Measurements from ENCODE around the gene CARMIL1.

The CARMIL1 gene

DNA sequence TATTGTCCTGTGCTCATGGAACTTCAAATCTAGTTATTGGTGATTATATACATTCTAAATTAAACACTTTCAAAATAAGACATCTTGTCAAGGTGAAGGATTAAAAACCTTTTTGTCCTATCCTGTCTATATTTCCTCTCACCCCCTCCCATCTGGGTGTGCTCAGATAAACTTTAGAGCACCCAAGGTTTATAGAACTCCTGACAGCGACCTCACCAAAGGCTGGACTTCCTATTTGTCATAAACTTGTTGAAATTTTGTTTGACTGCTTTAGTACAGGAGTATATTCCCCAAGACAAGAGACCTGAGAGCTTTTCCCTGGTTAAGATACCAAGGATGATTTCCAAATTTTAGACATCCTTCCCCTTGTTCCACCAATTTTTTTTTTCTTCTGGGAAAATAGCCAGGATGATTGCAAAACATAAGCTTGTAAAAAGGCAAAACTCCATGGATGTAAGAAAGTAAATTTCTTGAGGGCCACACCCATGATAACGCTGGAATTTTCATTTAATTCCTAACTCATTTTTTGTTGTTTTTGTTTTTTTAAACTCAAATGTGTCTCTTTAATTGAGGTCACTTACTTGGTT, 33.0 kb downstream of the CARMIL1 start:
- no peak for DNase-seq

DNA sequence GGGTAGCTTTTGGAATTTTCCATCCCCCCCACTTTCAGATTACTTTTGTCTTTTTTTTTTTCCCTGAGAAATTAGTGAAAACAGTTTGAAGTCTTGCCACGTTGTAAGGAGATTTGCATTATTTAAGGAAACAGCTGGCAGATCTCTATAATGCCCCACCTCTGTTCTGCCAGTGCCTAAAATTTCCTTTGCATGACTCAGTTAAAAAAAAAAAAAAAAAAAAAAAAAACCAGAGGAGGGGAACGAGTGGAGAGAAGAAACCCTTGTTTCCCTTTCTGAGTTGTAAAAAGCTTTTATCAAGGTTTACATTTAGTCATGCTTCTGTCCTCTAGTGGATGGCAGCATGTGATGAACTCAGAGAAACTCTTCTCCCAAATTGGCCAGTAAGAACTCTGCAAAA, 33.5 kb downstream of the CARMIL1 start:
- no peak for DNase-seq

DNA sequence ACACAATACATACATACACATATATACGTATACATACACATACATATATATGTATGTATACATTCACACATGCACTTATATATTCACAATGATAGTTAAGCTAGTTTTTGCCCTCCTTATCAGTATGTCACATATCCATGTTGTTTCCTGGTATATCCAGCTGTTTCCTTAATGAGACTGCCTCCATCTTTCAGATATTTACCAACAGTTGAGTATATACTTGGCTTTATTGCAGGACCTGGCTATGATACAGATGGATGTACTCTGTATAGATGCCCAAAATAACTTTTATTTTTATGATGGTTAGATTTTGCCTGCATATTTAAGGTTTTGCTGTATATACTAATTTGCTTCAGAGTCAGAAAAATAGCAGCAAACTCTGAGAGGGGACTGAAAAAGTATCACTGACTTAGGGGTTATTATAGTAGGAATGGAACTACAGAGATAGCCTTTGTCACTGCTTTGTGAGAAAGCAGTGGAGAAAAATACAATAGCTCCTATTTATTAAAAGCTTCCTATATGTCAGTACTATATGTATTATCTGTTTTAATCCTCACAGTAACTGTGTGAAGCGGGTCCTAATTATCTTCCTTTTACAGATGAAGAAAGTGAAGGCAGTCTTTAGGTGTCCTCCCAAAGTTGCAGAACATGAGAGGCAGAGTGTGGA, 35.5 kb downstream of the CARMIL1 start:
- DNase-seq = no peak

DNA sequence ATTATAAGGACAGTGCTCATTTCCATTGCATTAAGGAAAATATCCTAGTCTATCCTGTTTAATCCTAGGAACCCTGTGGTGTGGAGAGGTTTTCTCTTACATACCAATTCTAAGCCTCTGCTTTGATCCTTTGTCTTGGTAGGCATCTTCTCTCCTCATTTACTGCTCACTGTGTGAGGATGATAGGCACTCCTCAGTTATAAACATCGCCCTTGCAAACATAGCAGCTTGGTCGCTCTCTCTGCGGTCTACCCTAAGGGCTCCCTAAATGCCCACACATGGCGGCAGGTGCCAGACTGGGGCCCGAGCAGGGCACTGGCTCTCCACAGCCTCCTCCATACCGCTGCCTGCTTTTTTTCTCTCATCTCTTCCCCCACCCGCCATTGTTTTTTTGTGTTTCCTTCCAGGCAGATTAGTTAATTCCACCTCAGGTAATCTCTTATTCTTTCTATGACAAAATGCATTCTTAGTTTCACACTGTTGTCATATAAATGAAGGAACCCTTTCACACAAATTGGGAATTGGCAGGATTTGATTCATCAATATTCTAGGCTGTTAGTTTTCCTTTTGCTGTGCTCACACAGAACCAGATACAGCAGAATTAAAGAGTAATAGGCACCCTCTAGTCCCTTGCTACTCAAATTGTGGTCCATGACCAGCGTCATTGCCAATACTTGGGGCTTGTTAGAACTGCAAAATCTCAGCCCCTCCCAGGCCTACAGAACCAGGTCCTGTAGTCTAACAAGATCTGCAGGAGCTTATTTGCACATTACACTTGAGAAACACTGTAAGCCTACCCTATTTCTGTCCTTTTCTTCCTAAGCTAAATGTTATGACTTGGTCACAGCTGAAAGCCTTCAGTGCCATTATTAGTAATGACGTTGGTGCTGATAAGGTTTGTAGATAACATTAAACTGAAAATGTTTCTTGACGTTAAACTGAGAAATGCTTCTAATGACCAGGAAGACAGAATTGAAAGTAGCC, 36.3 kb downstream of the CARMIL1 start:
- DNase-seq = no peak

DNA sequence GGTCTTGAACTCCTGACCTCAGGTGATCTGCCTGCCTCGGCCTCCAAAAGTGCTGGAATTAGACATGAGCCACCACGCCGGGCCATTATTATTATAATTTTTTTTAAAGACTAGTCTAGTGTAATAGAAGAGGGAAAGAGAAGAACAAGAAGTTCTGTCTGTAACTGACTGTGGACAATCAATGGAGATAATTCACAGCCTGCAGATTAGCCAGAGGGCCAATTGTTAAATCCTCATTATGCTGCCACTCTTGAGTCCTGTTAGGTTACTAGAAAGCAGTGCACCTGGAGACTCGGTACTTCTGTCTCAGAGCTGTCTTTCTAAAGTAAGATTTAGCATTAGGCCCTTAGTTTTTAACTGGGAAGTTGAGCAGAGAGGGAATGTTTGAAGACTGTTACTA, 37.5 kb downstream of the CARMIL1 start:
- no peak for DNase-seq

DNA sequence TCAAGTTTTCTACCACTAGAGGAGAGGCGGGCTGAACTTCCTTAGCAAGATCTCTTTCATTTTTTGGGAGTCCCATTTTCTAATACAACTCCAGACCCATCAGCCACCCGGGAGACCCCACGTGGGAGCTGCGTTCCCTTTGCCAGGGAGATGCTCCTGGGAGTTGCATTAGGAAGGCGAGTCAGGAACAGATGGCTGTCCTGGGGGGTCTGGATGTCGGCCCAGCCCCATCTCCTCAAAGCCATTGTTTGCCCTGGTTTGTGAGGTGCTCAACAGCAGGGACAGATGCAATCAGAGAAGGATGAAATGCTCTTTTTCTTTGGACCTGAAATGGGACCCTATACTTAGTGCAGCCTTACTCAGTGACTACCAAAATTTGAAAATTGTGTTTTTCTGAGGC, 39.4 kb downstream of the CARMIL1 start:
- DNase-seq = no peak

DNA sequence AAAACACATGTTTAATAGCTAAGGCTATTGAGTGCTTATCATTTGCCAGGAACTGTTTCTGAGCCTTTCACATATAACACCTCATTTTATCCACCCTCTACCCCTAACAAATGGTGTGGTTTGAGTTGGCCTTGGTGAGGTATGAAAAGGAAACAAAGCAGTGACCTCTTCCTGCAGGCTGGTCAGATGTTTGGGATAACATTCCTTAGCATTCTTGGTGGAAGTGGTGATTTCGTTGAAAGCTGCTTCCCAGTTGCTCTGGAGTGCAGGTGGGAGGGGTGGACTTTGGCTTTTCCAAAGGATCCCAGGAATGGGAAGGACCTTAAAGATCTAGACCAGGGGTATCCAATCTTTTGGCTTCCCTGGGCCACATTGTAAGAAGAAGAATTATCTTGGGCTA, 41.3 kb downstream of the CARMIL1 start:
- DNase-seq = no peak

DNA sequence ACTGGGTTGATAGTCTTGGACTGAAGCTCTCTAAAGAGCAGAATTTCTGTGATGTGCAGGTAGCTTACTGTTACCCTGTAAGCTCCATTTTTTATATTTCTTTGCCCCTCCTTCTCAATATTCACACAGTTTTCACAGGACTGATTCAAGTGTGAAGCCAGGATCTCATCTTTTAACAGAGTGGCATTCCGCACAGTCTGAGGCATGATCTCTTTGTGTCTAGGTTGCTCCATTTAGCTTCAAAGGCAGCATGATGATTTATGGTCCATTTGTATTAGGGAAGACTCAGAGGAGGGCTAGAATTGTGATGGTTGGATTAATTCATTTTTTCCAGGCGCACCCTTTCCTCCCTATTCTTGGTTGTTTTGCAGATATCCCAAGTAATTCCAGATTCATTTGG, 43.5 kb downstream of the CARMIL1 start:
- no peak for DNase-seq

DNA sequence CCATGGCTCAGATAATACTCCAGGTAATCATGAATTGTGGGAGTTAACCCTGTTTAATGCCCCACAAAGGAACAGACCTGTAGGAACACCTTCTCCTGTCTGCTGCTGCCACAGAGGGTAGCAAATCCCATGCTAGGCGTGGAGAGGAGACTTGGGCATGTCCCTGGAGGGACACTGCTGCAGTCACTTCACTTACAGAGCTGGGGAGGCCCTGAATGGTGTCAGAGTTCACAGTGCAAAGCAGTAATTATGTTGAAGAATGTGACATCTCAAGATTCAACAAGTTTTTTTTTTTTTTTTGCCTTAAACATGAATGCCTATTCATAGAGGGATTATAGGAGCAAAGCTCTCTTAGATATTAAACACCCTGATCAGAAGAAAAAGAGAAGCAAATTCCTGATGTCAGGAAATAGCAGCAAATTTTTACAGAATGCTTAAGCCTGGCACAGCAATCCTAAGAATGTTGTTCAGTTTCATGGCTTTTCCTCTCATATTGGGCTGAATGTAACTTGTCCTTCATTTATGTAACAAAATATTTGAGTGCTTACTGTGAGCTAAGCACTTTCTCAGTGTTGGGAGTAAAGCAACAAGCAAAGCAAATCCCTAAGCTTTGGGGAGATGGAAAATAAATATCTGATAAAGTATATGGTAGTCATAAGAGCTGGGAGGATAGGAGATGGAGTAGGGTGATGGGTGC, 45.0 kb downstream of the CARMIL1 start:
- no peak for DNase-seq

DNA sequence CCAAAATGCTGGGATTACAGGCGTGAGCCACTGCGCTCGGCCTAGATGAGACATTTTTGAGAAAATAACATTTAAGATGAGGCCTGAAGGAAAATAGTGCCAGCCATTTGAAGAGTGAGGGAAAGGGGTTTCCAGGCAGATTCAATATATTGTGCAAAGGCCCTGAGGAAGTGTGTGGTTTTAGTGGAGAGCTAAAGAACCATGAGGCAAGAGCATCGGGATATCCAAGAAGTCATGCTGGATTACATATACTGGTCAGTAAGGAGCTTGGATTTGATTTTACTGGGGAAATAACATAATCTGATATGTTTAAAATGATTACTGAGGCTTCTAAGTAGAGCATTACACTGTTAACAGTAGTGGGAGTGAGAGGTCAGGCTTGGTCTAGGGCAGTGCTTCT, 47.0 kb downstream of the CARMIL1 start:
- no peak for DNase-seq

DNA sequence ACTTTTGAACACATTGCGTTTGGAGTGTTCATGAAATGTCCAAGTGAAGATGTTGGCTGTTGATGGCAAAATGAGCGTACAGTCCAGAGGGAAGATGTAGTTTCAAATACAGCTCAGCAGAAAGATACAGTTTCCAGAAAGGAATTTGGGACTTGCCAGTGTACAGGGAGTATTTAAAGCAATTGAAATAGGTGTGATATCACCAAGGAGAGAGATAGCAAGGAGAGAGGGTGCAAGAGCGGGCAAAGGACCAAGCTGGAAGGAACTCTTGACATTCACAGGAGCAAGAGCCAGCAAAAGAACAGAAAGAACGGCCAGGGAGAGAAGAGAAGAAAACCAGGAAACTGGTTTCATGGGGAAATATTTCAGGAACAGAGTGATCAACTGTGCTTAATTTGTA, 47.8 kb downstream of the CARMIL1 start:
- DNase-seq = no peak

DNA sequence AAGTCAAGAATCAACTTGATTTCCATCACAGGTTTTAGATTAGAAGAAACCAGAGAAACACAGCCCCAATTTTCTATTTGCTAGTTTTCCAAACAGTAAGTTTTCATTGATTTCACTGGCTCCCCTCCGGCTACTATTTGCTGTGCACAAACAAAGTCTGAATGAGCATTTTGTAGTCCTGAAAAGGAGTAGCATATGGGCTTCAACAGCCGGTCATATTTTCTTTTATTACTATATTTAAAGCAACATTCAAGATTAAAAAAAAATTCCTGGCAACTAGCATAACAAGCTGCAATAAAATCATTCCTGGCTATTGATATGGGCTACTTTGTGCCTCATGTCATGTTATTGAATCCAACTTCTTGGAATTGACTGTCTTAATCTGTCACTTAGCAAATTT, 48.3 kb downstream of the CARMIL1 start:
- peak; percentile 58 for DNase-seq

DNA sequence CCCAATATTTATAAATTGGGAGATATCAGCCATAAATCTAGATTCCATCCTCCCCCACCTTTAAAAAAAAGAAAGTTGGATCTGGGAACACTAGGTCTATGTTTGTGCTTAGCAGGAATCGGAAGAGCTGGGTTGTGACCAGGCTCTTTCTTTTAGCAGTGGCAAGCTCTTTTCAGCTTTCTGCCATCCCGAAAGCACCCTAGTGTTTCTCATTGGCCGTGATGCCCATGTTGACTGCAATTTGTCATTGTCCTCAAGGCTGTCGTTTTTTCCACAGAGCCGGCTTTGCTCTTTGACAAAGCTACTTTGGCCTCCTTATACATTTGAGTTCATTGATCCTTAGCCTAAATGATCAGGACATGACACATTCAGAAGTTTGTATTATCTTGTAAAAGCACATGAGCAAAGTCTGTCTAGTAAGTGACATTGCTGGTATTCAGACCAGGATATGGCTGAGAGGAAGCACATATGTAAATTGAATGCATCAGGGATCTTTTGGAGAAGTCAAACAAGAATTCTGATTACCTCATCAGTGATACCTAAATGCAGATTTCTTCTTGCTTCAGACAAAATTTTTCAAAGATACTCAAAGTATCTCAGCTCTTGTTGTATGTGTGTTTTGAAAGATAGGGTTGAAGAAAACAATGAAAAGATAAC, 50.1 kb downstream of the CARMIL1 start:
- DNase-seq = no peak

DNA sequence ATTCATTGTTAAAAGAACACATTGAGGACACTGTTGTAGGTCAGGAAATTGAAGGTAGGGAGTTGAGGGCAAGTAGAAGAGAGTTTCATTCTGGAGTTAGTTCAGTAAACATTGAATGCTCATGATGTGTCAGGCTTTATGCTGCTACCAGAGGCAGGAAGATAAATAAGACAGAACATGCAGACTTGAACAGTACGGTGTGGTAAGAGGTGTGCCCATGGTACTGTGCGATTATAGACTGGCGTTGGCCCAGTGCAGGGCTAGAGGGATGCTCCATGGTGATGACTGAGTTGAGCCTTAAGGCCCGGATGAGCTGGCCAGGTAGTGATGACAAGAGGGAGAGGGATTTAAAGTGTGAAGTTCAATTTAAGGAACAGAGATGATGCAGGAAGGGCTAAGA, 50.8 kb downstream of the CARMIL1 start:
- no peak for DNase-seq

DNA sequence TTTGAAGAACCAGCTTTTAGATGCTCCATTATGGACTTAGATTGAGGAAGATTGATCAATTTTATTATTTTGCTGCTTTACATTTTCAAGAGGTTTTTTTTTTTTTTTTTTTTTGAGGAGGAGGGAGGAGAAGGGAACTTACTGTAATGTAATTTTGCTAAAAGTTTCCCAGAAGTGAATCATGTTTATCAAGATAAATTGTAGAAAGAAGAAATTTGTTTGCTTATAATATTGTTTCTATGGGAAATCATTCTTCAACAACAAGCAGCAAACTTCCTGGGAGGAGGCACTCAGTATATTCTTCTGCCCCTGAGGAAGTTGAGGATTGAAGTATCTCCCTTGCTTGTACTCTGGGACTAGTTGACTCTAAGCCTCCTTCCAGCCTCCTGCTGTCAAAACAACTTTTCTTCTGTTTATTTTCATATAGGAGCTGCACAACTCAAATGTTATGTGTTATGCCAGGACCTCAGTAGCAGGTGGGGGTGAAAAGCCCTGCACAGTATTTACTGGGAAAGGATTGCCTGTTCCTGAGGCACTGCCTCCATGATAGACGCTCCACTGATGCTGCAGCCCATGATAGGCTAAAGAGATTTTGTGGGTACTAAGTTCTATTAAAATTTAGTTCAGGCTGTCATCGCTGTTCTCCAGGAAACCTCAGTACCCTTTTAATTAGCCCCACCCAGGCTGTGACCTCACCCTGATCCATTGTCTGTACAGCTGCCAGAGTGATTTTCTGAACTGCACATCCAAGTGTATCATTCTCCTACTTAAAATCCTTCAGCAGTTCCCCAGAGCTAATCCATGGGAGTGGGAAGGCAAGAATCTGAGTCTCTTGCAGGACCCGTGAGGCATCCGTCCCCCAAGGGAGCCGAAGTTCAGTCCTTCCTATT, 51.9 kb downstream of the CARMIL1 start:
- peak; percentile 69 for DNase-seq

DNA sequence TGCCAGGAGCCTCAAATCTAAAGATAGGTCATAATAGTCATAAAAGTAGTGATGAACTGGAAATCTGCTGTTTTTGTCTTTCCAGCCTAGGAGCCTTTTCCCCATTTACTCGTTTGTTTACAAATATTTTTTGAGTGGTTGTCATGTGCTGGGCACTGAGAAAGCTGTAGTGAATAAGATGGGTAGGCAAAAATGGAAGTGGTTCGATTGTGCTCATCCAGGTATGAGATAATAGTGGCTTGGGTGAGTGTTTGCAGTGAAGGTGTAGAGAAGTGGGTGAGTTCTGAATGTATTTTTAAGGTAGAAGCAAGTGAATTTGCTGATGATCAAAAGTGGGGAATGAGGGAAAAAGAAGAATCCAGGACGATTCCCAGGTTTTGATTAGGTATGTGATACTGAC, 53.0 kb downstream of the CARMIL1 start:
- DNase-seq = no peak

DNA sequence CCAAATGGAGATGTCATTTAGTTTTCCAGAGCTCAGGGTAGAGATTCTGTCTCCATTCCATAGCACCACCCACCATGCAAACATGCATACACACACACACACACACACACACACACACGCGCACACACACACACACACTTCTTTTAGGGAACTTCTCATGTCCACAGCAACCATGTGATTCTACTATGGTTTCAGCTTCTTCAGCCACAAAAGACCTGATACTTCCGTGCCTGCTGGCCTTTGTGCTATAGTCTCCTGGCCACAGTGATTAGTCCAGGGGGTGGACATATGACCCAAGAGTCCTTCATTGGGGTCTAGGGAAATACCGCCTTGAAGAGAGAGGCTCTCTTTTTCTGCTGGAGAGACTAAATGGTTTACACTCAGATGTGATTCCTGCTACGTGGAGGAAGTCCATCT, 53.5 kb downstream of the CARMIL1 start:
- no peak for DNase-seq

DNA sequence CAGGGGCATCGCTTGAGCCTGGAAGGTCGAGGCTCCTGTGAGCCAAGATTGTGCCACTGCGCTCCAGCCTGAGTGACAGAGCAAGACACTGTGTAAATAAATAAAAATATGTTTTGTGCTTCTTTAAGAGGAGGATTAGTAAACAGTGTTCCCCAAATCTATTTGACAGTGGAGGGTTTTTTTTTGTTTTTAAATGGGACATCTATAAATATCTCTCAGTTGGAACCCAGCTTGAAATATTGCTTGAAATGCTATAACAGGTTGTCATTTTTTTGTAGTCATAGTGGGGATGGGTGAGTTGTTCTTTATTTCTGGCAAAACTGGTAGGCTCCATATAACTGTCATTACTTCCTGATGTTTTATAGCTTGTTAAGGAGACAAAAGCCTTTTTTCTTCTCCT, 54.3 kb downstream of the CARMIL1 start:
- DNase-seq = no peak

DNA sequence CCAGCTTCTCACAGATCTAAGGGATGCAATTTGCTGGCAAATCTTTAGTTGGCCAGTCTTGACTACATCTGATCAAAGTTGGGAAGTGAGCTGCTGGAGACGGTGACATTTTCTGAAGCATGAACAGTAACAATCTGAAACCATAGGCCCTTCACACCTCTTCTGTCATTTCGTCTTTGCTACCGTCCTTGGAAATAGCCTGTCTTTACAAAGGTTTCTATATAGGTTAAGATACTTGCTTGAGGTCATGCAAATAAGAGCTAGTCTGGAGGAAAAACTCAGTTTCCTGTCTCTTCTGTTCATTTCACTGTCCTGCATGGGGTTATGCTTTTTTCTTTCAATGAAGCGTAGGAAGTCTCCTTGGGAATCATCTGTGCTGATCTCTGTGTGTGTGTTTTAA, 55.6 kb downstream of the CARMIL1 start:
- DNase-seq = no peak

DNA sequence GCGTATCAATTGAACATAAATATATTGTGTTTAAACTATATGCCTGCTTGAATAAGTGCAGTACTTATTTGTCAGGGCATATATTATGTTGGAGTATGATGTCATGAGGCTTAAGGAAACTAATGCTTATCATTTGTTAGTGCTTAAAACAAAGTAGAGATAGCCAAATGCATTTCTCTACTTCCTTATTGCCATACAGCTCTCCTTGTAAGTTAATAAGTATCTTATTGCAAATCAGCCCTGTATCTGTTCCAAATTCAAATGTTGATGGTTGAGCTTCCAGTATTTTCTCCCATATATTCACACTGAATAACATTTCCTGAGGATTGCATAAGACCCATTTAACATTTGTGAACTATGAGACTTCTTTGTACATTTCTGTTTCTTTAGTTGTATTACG, 57.8 kb downstream of the CARMIL1 start:
- DNase-seq = no peak

DNA sequence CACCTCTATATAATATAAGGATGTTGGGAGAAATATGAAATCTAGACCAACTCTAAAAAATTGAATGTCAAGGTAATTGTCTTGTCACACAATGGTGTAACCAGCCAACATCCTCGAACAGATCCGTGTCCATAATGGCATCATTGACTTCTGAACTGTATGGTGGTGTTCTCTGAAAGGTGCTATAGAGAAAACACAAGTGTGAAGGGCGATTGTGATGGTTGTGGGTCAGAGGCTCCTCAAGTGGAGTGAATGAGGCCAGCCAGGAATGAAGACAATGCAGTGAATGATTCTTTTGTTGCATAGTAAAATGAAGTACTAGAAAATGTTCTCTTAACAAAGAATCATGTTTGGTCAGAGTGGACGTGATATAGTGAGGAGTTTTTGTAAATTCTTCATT, 58.3 kb downstream of the CARMIL1 start:
- DNase-seq = no peak
